Smooth muscle cell (in vitro differentiated cells): ENCODE measurements around the gene PRKAG1. TPM values are rescaled to one million over a fixed set of nuclear protein-coding genes. Genes with fewer than 3 reads are reported as not detected.

Source experiments
- DNase-seq: peaks from one replicate; lab custom pipeline; 2025; ENCODE audit not compliant: unreplicated experiment; lab: John Stamatoyannopoulos, UW
- H2AFZ ChIP-seq: fragments of 200-600 bp; sonication (generic); 2 replicates; pipeline ENCODE4 v1.6.0; 2016; ENCODE audit warnings: antibody characterized with exemption, low read depth, mild to moderate bottlenecking
- H3F3A ChIP-seq: fragments of 200-600 bp; sonication (generic); 2 replicates; pipeline ENCODE4 v1.6.0; 2017; ENCODE audit warnings: antibody characterized with exemption, low read depth
- H3K27ac ChIP-seq: fragments of 200-600 bp; sonication (generic); 2 replicates; pipeline ENCODE4 v1.5.1; 2016; ENCODE audit warnings: low read depth, mild to moderate bottlenecking
- H3K27me3 ChIP-seq: fragments of 200-600 bp; sonication (generic); 2 replicates; pipeline ENCODE4 v1.6.1; 2016; ENCODE audit warnings: low read depth, mild to moderate bottlenecking
- H3K36me3 ChIP-seq: fragments of 200-600 bp; sonication (generic); 2 replicates; pipeline ENCODE4 v1.5.1; 2016; ENCODE audit warnings: low read depth
- H3K4me1 ChIP-seq: fragments of 200-600 bp; sonication (generic); 2 replicates; pipeline ENCODE4 v1.5.1; 2016; ENCODE audit warnings: low read depth
- H3K4me2 ChIP-seq: fragments of 200-600 bp; sonication (generic); 2 replicates; pipeline ENCODE4 v1.6.0; 2016; ENCODE audit warnings: mild to moderate bottlenecking
- H3K4me3 ChIP-seq: fragments of 200-600 bp; sonication (generic); 2 replicates; pipeline ENCODE4 v1.5.1; 2016; ENCODE audit warnings: mild to moderate bottlenecking
- H3K79me2 ChIP-seq: fragments of 200-600 bp; sonication (generic); 2 replicates; pipeline ENCODE4 v1.6.0; 2016; ENCODE audit warnings: low read depth, mild to moderate bottlenecking
- H3K9ac ChIP-seq: fragments of 200-600 bp; sonication (generic); 2 replicates; pipeline ENCODE4 v1.6.0; 2016; ENCODE audit warnings: low read depth
- H3K9me3 ChIP-seq: fragments of 200-600 bp; sonication (generic); replicated peaks from 2 replicates; pipeline ENCODE4 v1.5.1; 2016; ENCODE audit warnings: low read depth
- H4K20me1 ChIP-seq: fragments of 200-600 bp; sonication (generic); 2 replicates; pipeline ENCODE4 v1.6.0; 2016; ENCODE audit warnings: low read depth
- CTCF ChIP-seq: fragments of 200-600 bp; sonication (generic); IDR thresholded peaks from 2 replicates; pipeline ENCODE4 v1.5.1; 2017; ENCODE audit warnings: borderline replicate concordance, mild to moderate bottlenecking, antibody characterized with exemption; ENCODE audit not compliant: insufficient read depth, poor library complexity, severe bottlenecking
- WGBS: methylation state at CpG from one replicate; pipeline ENCODE4 v1.1.7; 2016; ENCODE audit warnings: low lambda C conversion rate; 5-methylcytosine and 5-hydroxymethylcytosine counted together
- polyA plus RNA-seq: library from polyadenylated mRNA; unstranded; fragments of >200 nt; fragmentation: Nextera tagmentation; extraction: Ambion mirVana; gene quantifications from 2 replicates; pipeline ENCODE4 v1.2.1, GENCODE V29; 2016
- total RNA-seq: library from RNA; depleted of rRNA; stranded (reverse); fragments of >200 nt; gene quantifications from 2 replicates; pipeline ENCODE4 v1.2.3, GENCODE V29; 2014

Gene PRKAG1
- total and polyA plus RNA-seq, 2 experiments from 2014 or later, result 42.5 to 62.6 TPM

- no peak for TF ChIP-seq CTCF
- H3K27ac ChIP-seq, result no peak overlapping the region
- H3K4me3 ChIP-seq, result no peak overlapping the region
- no peak for DNase-seq
- no peaks in the 10 kb centered on the region for H3K4me1 ChIP-seq
- no peaks in the 10 kb centered on the region for H3F3A ChIP-seq
- no peak overlapping the region for H3K4me2 ChIP-seq
- WGBS, result 98% methylated on average over 30 of the region's 30 CpGs
- peaks cover 6% of the 10 kb centered on the region for H3K79me2 ChIP-seq
- no peaks in the 10 kb centered on the region for H3K27me3 ChIP-seq
- no peak overlapping the region for H2AFZ ChIP-seq
- peaks cover 38% of the 10 kb centered on the region for H4K20me1 ChIP-seq
- H3K9ac ChIP-seq, result no peak overlapping the region
- no peaks in the 10 kb centered on the region for H3K9me3 ChIP-seq
- no peaks in the 10 kb centered on the region for H3K36me3 ChIP-seq
These were observed 21.1 kb upstream of the PRKAG1 start for GRCh38 chr12:49039421-49040363.

GRCh38 chr12:49038291-49038955 lies 19.8 kb upstream of the PRKAG1 start:
- Histone ChIP-seq H3K4me2 (no peak overlapping the region), H3K4me3 (no peak overlapping the region), H3K27ac (no peak overlapping the region), H3K27me3 (no peaks in the 10 kb centered on the region), H3K36me3 (peaks cover 6% of the 10 kb centered on the region), H4K20me1 (peaks cover 27% of the 10 kb centered on the region), H3K4me1 (no peaks in the 10 kb centered on the region), H2AFZ (no peak overlapping the region), H3F3A (no peaks in the 10 kb centered on the region), H3K9ac (no peak overlapping the region), H3K9me3 (no peaks in the 10 kb centered on the region), H3K79me2 (peaks cover 6% of the 10 kb centered on the region)
- TF ChIP-seq CTCF, result no peak
- 97% methylated on average over 20 of the region's 20 CpGs for WGBS
- no peak for DNase-seq

- Histone ChIP-seq H3K36me3 (peaks cover 8% of the 10 kb centered on the region), H3K4me1 (no peaks in the 10 kb centered on the region), H4K20me1 (peaks cover 28% of the 10 kb centered on the region), H3K27ac (no peak overlapping the region), H3K79me2 (peaks cover 6% of the 10 kb centered on the region), H3K4me3 (no peak overlapping the region), H3K4me2 (no peak overlapping the region), H2AFZ (no peak overlapping the region), H3K9ac (no peak overlapping the region), H3K27me3 (no peaks in the 10 kb centered on the region), H3K9me3 (no peaks in the 10 kb centered on the region), H3F3A (no peaks in the 10 kb centered on the region)
- WGBS, result over 99% methylated on average over 7 of the region's 7 CpGs
- TF ChIP-seq CTCF, result no peak
- no peak for DNase-seq
These were observed 19.3 kb upstream of the PRKAG1 start for GRCh38 chr12:49037947-49038237.
